NCI-H345 treated with DMSO at 0.1 percent for 48 hours (cell line): ENCODE measurements around the gene SNN.

Source experiments
- DNase-seq: peaks from one replicate; lab custom pipeline; 2025; ENCODE audit not compliant: unreplicated experiment; lab: John Stamatoyannopoulos, UW

Gene SNN

DNA sequence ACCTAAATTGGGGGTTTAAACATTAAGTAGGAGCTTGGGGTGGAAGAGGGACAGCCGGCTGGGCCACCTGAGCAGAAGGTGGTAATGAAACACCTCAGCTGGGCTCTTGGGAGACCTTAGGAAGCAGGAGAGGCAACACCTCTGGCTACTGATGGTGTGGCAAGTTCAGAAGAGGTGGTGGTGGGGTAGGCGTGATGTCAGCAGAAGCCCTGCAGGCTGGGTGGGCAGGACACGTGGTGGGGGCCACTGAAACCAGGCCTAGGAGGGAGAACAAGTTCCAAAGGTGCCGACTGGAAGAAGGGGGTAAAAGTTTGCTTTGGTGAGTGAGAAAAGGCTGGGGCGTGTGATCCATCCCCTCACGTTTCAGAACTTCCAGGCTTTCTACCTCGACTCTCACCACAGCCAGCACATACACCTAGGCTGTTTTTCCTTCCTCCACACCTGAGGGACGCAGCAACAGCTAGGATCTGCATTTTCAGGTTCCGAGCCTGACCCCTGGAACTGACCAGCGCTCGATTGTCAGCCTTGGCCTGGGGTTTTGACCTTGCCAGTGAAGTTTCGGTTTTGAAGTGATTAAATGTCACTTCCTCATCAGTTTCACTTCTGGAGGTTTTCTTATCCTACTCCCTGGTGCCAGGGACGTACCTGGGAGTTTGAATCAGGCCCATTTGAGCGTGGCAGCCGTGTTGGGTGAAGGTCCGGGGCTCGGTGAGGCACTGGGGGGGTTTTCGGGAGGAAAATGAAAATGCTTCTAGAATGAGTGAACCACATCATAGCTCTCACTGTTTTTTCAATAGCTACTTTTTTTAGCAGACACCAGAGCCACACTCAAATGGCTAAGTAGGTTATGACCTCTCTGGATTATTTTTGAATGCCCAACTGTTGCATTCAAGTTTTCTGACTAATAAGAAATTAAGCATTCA, 10.0 kb downstream of the SNN start:
- DNase-seq: no peak

DNA sequence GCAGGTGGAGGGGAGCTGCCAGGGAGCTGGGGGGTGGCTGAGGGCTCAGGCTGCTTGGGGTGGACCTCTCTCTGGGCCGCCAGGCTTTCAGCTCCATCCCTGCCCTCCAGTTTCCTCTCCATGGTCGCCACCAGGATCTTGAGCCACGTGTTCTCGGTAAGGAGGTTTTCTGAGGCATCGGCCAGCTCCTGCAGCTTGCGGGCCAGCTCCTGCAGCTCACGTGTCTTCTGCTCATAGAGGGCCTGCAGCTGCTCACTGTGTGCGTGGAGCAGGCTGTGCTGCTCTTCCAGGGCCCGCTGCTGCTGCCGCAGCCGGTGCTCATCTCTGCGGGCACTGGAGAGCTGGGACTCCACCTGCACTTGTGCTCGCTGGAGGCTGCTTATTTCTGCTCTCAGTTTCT, 11.0 kb downstream of the SNN start:
- no peak for DNase-seq

DNA sequence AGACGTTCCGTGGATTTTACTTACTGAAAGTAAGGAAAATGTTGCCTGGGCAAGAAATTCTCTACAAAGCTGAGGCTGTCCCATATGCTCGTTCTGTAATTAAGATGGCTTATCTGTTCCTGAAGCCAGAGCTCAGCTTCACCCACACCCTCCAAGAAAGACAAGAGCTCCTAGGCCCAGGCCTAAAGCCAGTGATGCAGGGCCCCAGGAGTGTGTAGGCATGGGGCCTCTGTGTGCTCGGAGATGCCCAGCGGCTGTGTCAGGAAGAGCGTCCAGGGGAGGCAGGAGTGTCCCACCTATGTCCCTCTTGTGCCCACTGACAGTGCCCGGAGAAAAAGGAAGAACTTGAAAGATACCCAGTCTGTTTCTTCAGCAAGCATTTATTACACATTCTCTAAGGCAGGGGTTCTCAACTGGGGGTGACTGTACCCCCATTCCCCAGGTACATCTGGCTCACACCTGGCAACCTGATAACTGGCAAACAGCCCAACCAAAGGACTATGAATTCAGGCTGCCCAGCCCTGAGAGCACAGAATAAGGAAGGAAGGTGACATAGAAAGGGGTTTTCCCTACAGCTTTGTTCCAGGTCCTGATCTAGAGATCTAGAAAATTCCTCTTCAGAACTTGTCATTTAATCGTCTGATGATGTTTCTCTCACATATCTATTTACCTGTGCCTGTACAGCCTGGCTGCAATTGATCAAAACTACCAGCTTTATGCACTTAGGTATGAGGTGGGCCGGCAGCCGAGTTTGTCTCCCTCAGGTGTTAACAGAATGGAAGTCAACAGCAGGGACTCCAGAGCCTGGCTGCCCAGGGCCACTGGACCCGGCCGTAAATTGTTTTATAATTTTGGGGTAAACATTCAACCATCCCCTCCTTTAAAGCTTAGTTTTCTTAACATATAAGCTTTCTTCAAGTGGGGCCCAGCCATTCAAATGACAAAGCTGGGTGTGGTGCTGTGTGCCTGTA, 12.0 kb downstream of the SNN start:
- DNase-seq: no peak

DNA sequence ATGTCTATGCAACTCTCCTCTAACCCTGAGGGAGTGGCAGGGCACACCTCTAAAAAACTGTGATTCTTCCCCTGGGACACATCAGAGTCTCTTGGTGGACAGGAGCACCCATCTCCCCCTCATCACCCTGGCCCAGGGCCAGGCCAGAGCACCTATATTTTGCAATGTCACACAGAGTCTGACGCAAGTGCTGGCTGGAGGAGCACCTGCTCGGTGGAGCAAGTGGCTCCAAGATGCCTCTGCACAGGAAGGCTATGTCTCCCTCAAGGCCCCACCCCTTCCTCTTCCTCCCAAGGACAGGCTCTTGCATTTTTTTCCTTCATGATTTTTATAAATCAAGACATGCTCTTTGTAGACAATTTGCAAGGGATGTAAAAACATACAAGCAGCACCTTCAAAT, 13.3 kb downstream of the SNN start:
- no peak for DNase-seq

DNA sequence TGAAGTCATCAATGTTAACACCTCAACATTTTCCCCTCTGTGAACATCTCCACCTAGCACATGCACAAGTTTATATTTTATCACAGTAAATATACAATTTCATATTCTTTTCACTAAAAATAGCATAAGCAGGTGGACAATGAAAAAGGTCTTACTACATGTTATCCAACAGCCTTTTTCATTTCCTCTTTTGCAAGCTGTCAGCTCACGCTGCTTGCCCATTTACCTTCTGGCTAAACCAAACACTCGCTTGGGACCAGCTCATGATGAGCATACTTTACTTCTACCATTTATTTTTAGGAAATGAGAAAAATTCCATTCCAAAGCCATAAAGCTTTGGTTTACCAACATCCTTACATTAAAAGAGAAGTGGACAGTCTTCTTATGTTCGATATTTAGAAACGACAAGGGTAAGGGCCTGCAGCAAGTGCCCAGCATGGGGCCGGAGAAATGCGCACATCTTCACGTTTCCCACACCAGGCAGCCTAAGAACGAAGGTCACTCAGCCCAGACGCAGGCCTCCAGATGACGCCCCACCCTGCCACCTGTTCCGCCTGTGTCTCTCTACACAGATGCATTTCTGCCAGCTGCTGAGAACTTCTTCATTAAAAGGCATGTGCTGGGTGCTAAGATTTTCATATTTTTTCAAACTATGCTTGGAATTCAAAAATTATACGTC, 13.9 kb downstream of the SNN start:
- no peak for DNase-seq

DNA sequence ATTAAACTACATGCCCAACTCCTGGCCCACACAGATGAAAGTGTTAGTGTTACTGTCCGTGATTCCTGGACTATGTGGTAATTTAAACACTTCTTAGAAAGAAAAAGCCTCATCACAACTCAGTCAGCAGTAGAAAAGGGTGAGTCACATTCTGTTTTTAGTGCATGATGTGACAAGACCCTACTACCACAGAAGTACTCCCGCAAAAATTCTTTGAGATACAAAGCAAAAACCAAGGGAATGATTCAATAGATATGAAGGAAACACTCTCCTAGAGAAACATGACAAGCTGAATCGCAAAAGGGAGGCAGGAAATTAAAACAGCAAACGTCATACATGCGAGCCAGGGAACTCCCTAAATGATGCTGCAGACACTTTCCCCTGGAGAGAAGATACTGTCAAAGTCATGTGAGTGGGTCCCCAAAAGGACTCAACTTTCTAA, 14.4 kb downstream of the SNN start:
- DNase-seq: no peak

DNA sequence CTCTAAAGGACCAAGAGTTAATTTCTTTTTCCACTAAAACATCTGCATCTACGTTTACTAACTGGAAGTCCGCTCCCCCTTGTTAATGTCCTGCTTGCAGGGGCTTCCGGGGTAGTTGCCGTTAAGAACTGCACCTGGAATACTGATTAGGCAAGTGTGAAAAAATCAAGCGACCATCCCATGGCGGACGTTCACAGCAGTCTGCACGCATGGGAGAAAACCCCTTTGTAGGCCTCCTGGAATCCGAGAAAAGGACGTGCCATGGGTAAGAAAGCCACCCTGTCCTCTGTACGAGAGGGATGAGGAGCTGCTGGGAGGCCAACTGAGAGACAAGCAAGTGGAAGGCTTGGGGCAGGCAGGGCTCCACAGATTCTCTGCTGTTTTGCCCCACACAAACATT, 14.9 kb downstream of the SNN start:
- no peak for DNase-seq

DNA sequence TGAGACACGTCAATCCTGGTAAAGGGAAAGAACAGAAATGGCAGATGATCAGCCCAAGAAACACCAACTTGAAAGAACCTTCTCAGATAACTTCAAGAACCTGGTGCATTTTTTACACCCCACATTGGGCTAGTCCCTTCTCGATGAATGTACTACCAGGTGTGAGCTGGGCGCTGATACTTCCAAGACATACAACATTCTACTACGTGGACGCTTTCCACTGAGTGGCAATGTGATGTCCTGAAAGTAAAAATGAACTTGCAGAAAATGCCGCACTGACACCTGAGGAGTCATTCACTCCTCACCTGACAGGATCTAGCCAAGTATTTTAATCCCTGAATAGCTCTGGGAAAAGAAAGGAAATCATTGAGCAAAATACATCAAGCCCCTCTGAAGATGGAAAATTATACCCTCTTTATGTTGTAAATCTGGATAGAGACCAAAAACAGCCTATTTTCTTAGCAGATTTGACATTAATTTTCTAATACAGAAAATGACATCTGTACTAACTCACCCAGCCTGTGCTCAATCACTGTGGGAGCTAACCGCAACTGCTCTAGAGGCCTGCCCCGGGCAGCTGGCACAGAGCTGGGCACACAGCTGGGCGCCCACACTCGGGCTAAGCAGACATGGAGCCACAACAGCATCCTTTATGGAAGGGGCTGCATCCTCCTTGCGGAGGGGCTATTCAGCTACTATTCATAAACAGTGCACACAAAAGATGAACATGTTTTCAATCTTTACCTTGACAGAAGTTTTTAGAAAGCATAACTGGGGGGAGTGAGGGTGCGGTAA, 16.2 kb downstream of the SNN start:
- DNase-seq: no peak

DNA sequence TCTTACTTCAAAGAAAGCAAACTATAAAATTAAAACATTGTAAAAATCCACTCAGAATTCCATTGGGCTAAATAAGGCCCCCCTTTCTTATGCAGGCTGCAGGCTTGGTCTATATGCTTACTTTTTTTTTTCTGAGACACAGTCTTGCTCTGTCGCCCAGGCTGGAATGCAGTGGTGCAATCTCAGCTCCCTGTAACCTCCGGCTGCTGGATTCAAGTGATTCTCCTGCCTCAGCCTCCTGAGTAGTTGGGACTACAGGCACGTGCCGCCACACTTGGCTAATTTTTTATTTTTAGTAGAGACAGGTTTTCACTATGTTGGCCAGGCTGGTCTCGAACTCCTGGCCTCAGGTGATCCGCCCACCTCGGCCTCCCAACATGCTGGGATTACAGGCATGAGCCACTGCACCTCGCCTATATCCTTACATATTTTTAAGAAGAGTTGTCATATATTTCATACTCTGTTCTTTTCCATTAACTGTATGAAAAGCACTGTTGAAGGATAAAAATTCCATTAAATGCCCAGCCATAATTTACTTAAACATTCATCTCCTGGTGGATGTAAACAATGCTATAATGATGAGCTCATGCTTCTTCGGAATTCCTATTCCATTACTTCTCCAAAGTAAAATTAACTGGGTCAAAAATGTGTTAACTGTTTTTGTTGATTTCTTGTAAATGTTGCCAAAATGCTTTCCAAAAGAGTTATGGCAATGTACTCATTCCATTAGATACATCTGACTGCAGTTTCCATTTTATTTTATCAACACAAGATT, 17.8 kb downstream of the SNN start:
- no peak for DNase-seq

DNA sequence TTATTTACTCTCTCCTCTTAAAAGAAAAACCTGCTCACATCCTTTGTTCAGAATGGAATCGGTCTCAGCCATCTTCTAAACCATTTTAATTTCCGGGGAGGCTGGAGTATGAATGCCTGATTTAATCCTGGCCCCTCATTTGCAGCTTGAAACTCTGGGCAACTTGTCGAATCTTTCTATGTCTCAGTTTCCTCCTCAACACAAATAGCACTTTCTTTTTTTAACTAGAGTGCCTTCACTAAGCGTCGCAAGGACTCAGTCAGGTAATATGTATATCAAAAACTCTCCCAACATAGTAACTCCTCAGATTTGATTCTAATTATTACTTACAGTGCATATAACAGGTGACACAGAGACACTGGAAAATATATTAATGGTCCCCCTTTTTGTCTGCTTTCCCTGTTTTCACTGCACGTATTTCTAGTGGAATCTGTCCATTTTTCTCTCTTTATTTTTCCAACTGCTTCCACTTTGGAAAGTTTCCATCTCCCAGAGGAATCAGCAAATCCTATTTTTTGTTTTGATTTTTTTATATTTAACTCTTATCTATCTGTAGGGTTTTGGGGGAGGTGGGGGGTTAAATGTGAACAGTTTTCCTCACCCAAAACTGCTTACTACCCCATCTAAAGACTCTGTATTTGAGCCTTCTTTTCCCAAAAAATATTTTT, 18.6 kb downstream of the SNN start:
- no peak for DNase-seq

DNA sequence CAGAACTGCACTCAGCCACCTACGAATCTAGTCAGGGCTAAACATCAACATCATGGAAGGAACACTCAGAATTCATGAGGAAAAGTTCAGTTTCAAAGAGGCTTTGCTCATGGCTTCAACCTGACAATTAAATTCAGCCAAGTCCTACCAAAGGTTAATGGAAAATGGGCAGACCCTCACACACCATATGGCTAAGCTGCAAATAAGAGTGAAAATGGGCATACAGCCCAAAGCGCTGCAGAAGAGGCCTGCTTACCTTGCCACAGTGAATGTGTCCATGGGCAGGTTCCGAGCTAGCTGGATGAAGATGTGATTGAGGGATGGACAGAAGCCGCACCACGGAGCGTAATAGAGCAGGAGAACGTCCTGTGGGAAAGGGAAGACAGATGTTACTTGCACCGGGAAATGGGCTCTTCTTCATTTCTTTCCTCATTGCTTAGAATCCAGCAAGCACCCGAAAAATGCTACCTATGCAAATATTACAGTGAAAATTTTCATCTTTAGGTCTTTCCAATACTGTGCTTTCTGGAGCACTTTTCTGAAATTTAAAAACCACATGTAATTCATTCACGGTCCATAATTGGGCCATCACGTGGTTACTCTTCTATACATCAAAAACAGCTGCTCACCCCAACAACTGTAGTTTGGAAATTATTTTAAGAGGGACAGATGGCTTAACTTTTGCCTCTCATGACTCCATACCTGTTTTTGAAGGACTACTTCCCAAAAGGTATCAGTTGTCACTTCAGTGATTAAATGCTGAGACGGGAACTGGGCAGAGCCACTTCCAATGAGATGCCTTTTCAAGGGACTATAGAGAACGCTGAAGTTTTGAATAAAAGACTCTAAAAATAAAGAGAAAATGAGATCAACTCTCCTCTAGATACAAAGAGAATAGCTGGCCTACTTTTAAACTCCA, 19.6 kb downstream of the SNN start:
- no peak for DNase-seq

DNA sequence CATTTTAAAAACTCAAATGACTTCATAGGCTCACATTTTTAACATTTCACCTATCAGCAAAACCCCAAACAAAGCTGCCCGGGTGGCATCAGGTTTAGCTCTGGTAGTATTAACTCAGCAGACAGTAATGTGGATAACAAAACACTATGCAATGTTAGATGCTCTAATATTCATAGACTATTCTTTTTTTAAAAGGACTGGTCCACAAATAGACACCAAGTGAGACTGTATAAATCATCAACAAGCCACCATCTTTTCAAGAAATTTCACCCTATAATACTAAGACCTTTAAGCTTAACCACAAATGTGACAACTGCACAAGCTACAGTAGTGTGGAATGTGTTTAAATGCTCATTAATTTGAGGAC, 20.2 kb downstream of the SNN start:
- DNase-seq: no peak

DNA sequence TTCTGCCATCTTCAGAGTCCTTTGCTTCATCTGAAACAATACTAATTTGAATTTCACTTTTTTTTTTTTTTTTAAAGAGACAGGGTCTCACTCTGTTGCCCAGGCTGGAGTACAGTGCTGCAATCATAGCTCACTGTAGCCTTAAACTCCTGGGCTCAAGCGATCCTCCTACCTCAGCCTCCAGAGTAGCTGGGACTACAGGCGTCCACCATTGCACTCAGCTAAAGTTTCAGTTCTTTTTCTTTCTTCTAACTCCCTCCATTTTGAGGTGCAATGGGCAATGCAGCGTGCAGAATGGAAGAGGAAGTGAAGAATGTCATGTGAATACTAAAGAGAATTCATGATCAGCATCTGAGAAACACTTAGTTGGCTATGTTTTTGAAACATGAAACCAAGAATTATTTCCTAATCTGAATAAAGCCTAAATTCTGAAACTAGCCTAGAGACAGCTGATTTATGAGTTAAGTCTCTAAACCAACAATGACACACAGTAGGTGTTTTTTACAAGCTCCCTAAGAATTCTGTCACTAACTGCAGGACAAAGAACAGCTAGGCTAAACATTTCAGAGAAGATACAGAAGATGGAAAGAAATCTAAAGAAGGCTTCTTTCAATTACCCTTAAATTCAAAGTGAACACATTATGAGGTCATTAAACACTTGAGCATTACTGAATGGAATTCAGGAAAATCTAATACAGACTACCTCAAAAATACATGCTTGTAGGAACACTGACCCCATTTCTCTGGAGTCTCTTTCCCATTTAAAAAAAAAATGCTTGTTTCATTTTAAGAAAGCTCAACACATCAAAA, 21.0 kb downstream of the SNN start:
- DNase-seq: no peak

DNA sequence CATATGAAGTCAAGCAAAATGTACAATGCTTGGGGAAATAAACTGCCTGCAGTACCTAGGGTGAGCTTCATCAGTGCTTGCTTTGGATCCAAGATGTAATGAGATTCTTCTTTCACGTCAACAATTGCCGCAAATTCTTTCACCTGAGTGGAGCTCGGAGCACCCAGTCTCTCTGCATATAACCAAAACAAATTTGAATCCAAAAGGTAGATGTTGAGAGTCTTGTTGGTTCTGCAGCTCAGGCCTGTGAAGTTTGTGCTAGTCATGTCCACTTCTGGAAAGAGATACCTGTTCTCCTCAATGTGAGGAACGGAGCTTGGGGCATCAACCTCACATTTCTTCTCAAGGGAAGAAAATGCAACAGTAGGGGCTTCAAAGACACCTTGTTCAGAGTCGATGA, 23.0 kb downstream of the SNN start:
- no peak for DNase-seq

DNA sequence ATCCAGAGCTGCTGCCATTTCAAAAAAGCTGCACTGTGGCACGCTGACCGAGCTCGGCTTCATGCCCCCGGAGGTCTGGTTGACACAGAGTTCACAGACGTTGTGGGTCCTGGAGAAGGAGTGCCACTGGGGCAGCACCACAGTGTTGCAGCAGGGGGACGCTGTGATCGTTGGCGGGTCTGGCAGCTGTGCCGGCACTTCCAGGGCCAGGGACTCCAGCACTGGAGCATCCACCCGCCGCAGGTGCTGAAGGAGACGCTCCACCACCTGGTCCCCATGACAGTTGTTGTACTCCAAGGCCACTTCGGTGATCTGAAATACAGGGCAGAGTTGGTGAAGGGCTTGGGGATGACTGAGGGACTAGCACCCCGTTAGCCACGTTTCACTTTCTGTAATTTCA, 23.5 kb downstream of the SNN start:
- no peak for DNase-seq

DNA sequence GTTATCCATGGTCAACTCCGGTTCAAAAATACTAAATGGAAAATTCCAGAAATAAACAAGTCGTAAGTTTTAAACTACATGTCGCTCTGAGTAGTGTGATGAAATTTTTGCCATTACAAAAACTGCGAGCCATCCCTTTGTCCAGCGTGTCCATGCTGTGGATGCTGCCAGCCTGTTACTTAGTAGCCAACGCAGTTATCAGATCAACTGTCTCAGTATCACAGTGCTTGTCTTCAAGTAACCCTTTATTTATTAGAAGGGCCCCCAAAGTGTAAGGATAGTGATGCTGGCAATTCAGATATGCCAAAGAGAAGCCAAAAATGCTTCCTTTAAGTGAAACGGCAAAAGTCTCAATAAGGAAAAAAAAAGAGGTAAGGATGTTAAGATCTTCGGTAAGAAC, 23.9 kb downstream of the SNN start:
- no peak for DNase-seq

DNA sequence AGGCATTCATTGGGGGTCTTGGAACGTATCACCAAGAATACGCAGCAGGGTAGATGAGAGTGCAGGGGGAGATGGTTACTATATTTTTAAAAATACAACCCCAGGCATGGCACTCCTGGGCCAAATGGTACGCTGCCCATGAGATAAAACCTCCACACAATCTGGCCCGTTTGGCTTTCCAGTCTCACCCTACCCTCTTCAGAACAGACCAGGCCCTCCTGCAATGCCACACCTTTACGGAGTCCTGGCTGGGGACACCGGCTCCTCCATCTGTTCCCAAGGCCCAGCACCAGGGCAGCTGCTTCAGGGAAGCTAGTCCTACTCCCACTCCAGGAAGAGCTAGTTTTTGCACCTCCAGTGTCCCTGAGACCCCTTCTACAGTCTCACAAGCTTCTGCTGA, 24.4 kb downstream of the SNN start:
- no peak for DNase-seq
